ACC112 (cell line): ENCODE results near the gene SLC26A9.
A peak's percentile ranks its signal among the peaks of the same experiment; 100 is the strongest.

ENCODE experiments used
- H2AFZ ChIP-seq: fragments of 200-600 bp; sonication (generic); one replicate; pipeline ENCODE4 v1.6.0; 2017; ENCODE audit warnings: antibody characterized with exemption, low read length; ENCODE audit not compliant: unreplicated experiment
- H3K27ac ChIP-seq: fragments of 200-600 bp; sonication (generic); 2 replicates; pipeline ENCODE4 v1.5.1; 2014; ENCODE audit warnings: low read depth, mild to moderate bottlenecking, antibody characterized with exemption, low read length, moderate library complexity
- H3K27me3 ChIP-seq: fragments of 200-600 bp; sonication (generic); 2 replicates; pipeline ENCODE4 v1.6.1; 2014; ENCODE audit warnings: mild to moderate bottlenecking, antibody characterized with exemption, low read length, moderate library complexity, mixed read lengths; ENCODE audit not compliant: insufficient read depth
- H3K36me3 ChIP-seq: fragments of 200-600 bp; sonication (generic); 2 replicates; pipeline ENCODE4 v1.6.1; 2016; ENCODE audit warnings: mild to moderate bottlenecking, antibody characterized with exemption, low read length, moderate library complexity, mixed read lengths; ENCODE audit not compliant: insufficient read depth
- H3K4me1 ChIP-seq: fragments of 200-600 bp; sonication (generic); one replicate; pipeline ENCODE4 v1.6.1; 2016; ENCODE audit warnings: low read length, mixed read lengths; ENCODE audit not compliant: insufficient read depth, unreplicated experiment, control insufficient read depth
- H3K4me3 ChIP-seq: fragments of 200-600 bp; sonication (generic); 2 replicates; pipeline ENCODE4 v1.5.1; 2014; ENCODE audit warnings: mild to moderate bottlenecking, low read depth, low read length
- H3K79me2 ChIP-seq: fragments of 200-600 bp; sonication (generic); one replicate; pipeline ENCODE4 v1.6.0; 2016; ENCODE audit warnings: low read length; ENCODE audit not compliant: control insufficient read depth, unreplicated experiment, insufficient read depth

The SLC26A9 gene

GRCh38 chr1:205962821-205963221 is 19.6 kb upstream of the SLC26A9 start:
- Histone ChIP-seq H3K27ac (no peak overlapping the region; the same call in 1 of the 2 replicates), H3K79me2 (no peaks in the 10 kb centered on the region), H3K4me1 (peaks cover 31% of the 10 kb centered on the region)

GRCh38 chr1:205961991-205962820 is 18.9 kb upstream of the SLC26A9 start:
- Histone ChIP-seq H3K27ac (peak overlapping the region; percentile 1; the same call in 1 of the 2 replicates), H3K4me1 (peaks cover 31% of the 10 kb centered on the region), H3K4me3 (no peak overlapping the region), H3K36me3 (no peaks in the 10 kb centered on the region), H2AFZ (no peak overlapping the region), H3K79me2 (no peaks in the 10 kb centered on the region), H3K27me3 (no peaks in the 10 kb centered on the region)

More at GRCh38 chr1:205962821-205963221, 19.6 kb upstream of the SLC26A9 start:
- Histone ChIP-seq H3K4me3 (no peak overlapping the region), H3K36me3 (no peaks in the 10 kb centered on the region), H3K27me3 (no peaks in the 10 kb centered on the region), H2AFZ (no peak overlapping the region)

GRCh38 chr1:205961405-205961804 is 18.1 kb upstream of the SLC26A9 start:
- no peaks in the 10 kb centered on the region for H3K36me3 ChIP-seq
- H2AFZ ChIP-seq = no peak overlapping the region
- H3K79me2 ChIP-seq = no peaks in the 10 kb centered on the region
- peaks cover 31% of the 10 kb centered on the region for H3K4me1 ChIP-seq
- peak overlapping the region; percentile 1; the same call in 1 of the 2 replicates for H3K27ac ChIP-seq
- H3K27me3 ChIP-seq = no peaks in the 10 kb centered on the region
- no peak overlapping the region for H3K4me3 ChIP-seq

- H3K4me1 ChIP-seq = peaks cover 31% of the 10 kb centered on the region
- no peak overlapping the region for H3K4me3 ChIP-seq
- H3K36me3 ChIP-seq = no peaks in the 10 kb centered on the region
- H3K27ac ChIP-seq = no peak overlapping the region
- no peaks in the 10 kb centered on the region for H3K27me3 ChIP-seq
- H3K79me2 ChIP-seq = no peaks in the 10 kb centered on the region
- no peak overlapping the region for H2AFZ ChIP-seq
Observed at GRCh38 chr1:205959789-205960188, 16.5 kb upstream of the SLC26A9 start.

- H3K4me1 ChIP-seq = peaks cover 19% of the 10 kb centered on the region
- H3K36me3 ChIP-seq = no peaks in the 10 kb centered on the region
- H3K27me3 ChIP-seq = no peaks in the 10 kb centered on the region
- H3K27ac ChIP-seq = no peak overlapping the region
- H3K4me3 ChIP-seq = no peak overlapping the region
- H2AFZ ChIP-seq = no peak overlapping the region
- H3K79me2 ChIP-seq = no peaks in the 10 kb centered on the region
Observed at GRCh38 chr1:205955499-205955898, 12.2 kb upstream of the SLC26A9 start.

GRCh38 chr1:205954819-205955404 is 11.7 kb upstream of the SLC26A9 start:
- no peak overlapping the region for H3K27ac ChIP-seq
- no peaks in the 10 kb centered on the region for H3K27me3 ChIP-seq
- H2AFZ ChIP-seq = no peak overlapping the region
- no peak overlapping the region for H3K4me3 ChIP-seq
- no peaks in the 10 kb centered on the region for H3K36me3 ChIP-seq
- H3K4me1 ChIP-seq = peaks cover 24% of the 10 kb centered on the region
- H3K79me2 ChIP-seq = no peaks in the 10 kb centered on the region

- H3K79me2 ChIP-seq = no peaks in the 10 kb centered on the region
- no peak overlapping the region for H3K27ac ChIP-seq
- H2AFZ ChIP-seq = no peak overlapping the region
- H3K4me3 ChIP-seq = no peak overlapping the region
- H3K27me3 ChIP-seq = peaks cover 2% of the 10 kb centered on the region; the same call in 1 of the 2 replicates
- no peaks in the 10 kb centered on the region for H3K36me3 ChIP-seq
- peaks cover 26% of the 10 kb centered on the region for H3K4me1 ChIP-seq
Observed at GRCh38 chr1:205951746-205952145, 8.5 kb upstream of the SLC26A9 start.

- Histone ChIP-seq H3K4me1 (peaks cover 26% of the 10 kb centered on the region), H3K79me2 (no peaks in the 10 kb centered on the region), H3K36me3 (no peaks in the 10 kb centered on the region), H3K4me3 (no peak overlapping the region), H3K27ac (peak overlapping the region; percentile 9; the same call in 1 of the 2 replicates), H2AFZ (no peak overlapping the region), H3K27me3 (peaks cover 10% of the 10 kb centered on the region)
Observed at GRCh38 chr1:205950826-205951549, 7.7 kb upstream of the SLC26A9 start.

GRCh38 chr1:205950280-205950679 is 7.0 kb upstream of the SLC26A9 start:
- Histone ChIP-seq H3K36me3 (no peaks in the 10 kb centered on the region), H3K27ac (peak overlapping the region; percentile 9), H3K4me1 (peaks cover 26% of the 10 kb centered on the region), H2AFZ (no peak overlapping the region), H3K27me3 (peaks cover 17% of the 10 kb centered on the region), H3K79me2 (no peaks in the 10 kb centered on the region), H3K4me3 (no peak overlapping the region)

- Histone ChIP-seq H3K79me2 (no peaks in the 10 kb centered on the region), H2AFZ (no peak overlapping the region), H3K4me3 (no peak overlapping the region)
Observed at GRCh38 chr1:205949753-205950152, 6.5 kb upstream of the SLC26A9 start.

More at GRCh38 chr1:205949753-205950152, 6.5 kb upstream of the SLC26A9 start:
- peaks cover 26% of the 10 kb centered on the region for H3K4me1 ChIP-seq
- H3K36me3 ChIP-seq = no peaks in the 10 kb centered on the region
- H3K27me3 ChIP-seq = peaks cover 22% of the 10 kb centered on the region
- H3K27ac ChIP-seq = no peak overlapping the region; the same call in 1 of the 2 replicates
